Panc1 (cell line): Measurements from ENCODE around the gene HEATR5A. TPM values are rescaled to one million over a fixed set of nuclear protein-coding genes. Genes with fewer than 3 reads are reported as not detected.
A peak's percentile ranks its signal among the peaks of the same experiment; 100 is the strongest.
"Not testable (repeated sequence)": the region's sequence is repeated elsewhere in the genome, so short reads cannot be mapped to it uniquely, and the experiment has no call there.

ENCODE experiments used
- ATAC-seq: fragments of 200-7000 bp; cut with Tn5 transposase; 2 replicates; pipeline ENCODE4 v1.9.1; 2020; ENCODE audit warnings: mild to moderate bottlenecking, moderate library complexity
- BruUV-seq: library from RNA; stranded (reverse); fragments of 400-500 nt; replicated peaks from 2 replicates; lab custom pipeline; 2021; lab: Mats Ljungman, UMichigan
- CTCF ChIA-PET: fragments of 300-600 bp; sonication (Branson Sonifier 250); formaldehyde crosslinking; loops from one replicate; lab custom pipeline; 2022; ENCODE audit warnings: antibody characterized with exemption; lab: Charles Lee
- POLR2A ChIA-PET: fragments of 300-600 bp; sonication (Branson Sonifier 250); formaldehyde crosslinking; loops from one replicate; lab custom pipeline; 2022; ENCODE audit warnings: antibody characterized with exemption; lab: Charles Lee
- DNase-seq: peaks from one replicate; pipeline ENCODE4 v3.0.0-alpha.2; 2010; ENCODE audit warnings: low read depth, low spot score
- H3K27ac ChIP-seq: 2 replicates; pipeline ENCODE4 v1.5.1; 2011; ENCODE audit warnings: mild to moderate bottlenecking, low read length, inconsistent platforms
- H3K27me3 ChIP-seq: fragments of 200-500 bp; sonication (Bioruptor generic); 2 replicates; pipeline ENCODE4 v1.6.0; 2014; ENCODE audit warnings: low read length, inconsistent platforms; ENCODE audit not compliant: control insufficient read depth, insufficient read depth
- H3K36me3 ChIP-seq: fragments of 200-500 bp; sonication (Bioruptor generic); 2 replicates; pipeline ENCODE4 v1.5.1; 2014; ENCODE audit warnings: inconsistent platforms, mild to moderate bottlenecking, low read length, moderate library complexity; ENCODE audit not compliant: control insufficient read depth, insufficient read depth
- H3K4me1 ChIP-seq: 2 replicates; pipeline ENCODE4 v1.5.1; 2011; ENCODE audit warnings: inconsistent platforms, mild to moderate bottlenecking, low read length, moderate library complexity; ENCODE audit not compliant: control insufficient read depth, insufficient read depth
- H3K4me3 ChIP-seq, 2 experiments: 2 replicates each; pipeline ENCODE4 v1.5.1; 2011 to 2012; ENCODE audit warnings: low read depth in 2 of 2, low read length in 2 of 2, mild to moderate bottlenecking in 2 of 2, inconsistent platforms in 1 of 2, moderate library complexity in 1 of 2
- H3K9me3 ChIP-seq: fragments of 200-500 bp; sonication (Bioruptor generic); 2 replicates; pipeline ENCODE4 v1.5.1; 2014; ENCODE audit warnings: low read depth, mild to moderate bottlenecking, inconsistent platforms, low read length, moderate library complexity; ENCODE audit not compliant: control insufficient read depth, insufficient read depth
- POLR2AphosphoS5 ChIP-seq: IDR thresholded peaks from 2 replicates; pipeline ENCODE4 v1.6.1; 2012; ENCODE audit warnings: mild to moderate bottlenecking, low read depth, low read length, moderate library complexity
- SIN3A ChIP-seq: IDR thresholded peaks from 2 replicates; pipeline ENCODE4 v1.6.1; 2012; ENCODE audit warnings: low read depth, mild to moderate bottlenecking, low read length, moderate library complexity, borderline replicate concordance; ENCODE audit not compliant: insufficient read depth
- TCF7L2 ChIP-seq: IDR thresholded peaks from 2 replicates; pipeline ENCODE4 v1.6.1; 2011; ENCODE audit warnings: mild to moderate bottlenecking, low read depth, low read length, inconsistent platforms
- in situ Hi-C: cut with HindIII; loops from 2 replicates; pipeline ENCODE4 v1.10.0; 2016; ENCODE audit warnings: low sequenced_read_pairs, low pct_unique_long_range_greater_than_20kb
- intact Hi-C: fragments of 100-400 bp; cut with micrococcal nuclease; formaldehyde crosslinking; loops from one replicate; pipeline ENCODE4 v1.10.0; 2022; ENCODE audit not compliant: unreplicated experiment
- total RNA-seq: library from RNA; stranded (reverse); gene quantifications from one replicate; pipeline ENCODE4 v1.2.1, GENCODE V29; 2021; ENCODE audit not compliant: unreplicated experiment
- TF ChIP-seq, protein P1 (sequence below): fragments of 450-650 bp; IDR thresholded peaks from 2 replicates; pipeline ENCODE4 v1.5.1; 2017; ENCODE audit warnings: mild to moderate bottlenecking
- TF ChIP-seq, protein P2 (sequence below), 2 experiments: IDR thresholded peaks; 2 replicates each; pipeline ENCODE4 v1.6.1; 2011 to 2012; ENCODE audit warnings: low read depth in 2 of 2, control low read depth in 1 of 2, low read length in 1 of 2, mild to moderate bottlenecking in 1 of 2, moderate library complexity in 1 of 2; ENCODE audit not compliant: insufficient read depth in 1 of 2

Gene HEATR5A
- total RNA-seq, 1 experiment from 2014 or later = 22.0 TPM

DNA sequence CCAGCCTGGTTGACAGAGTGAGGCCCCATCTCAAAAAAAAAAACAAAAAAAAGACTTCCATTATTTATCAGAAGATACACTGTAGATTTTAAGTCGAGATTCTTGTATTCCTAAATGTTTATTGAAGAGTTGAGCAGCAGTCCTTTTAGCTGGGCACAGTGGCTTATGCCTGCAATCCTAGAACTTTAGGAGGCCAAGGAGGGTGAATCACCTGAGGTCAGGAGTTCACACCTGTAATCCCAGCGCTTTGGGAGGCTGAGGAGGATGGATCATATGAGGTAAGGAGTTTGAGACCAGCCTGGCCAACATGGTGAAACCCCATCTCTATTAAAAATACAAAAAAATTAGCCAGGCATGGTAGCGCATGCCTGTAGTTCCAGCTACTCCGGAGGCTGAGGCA is 57.6 kb downstream of the HEATR5A start:
- no peak for ATAC-seq
- no peaks in the 10 kb centered on the region for H3K9me3 ChIP-seq
- H3K36me3 ChIP-seq = no peaks in the 10 kb centered on the region; the same call in 1 of the 2 replicates
- H3K4me3 ChIP-seq = no peak overlapping the region
- intact Hi-C loops = no loop called here
- in situ Hi-C loops = no loop called here
- DNase-seq = no peak
- H3K27me3 ChIP-seq = no peaks in the 10 kb centered on the region
- TF ChIP-seq, protein P1, sequence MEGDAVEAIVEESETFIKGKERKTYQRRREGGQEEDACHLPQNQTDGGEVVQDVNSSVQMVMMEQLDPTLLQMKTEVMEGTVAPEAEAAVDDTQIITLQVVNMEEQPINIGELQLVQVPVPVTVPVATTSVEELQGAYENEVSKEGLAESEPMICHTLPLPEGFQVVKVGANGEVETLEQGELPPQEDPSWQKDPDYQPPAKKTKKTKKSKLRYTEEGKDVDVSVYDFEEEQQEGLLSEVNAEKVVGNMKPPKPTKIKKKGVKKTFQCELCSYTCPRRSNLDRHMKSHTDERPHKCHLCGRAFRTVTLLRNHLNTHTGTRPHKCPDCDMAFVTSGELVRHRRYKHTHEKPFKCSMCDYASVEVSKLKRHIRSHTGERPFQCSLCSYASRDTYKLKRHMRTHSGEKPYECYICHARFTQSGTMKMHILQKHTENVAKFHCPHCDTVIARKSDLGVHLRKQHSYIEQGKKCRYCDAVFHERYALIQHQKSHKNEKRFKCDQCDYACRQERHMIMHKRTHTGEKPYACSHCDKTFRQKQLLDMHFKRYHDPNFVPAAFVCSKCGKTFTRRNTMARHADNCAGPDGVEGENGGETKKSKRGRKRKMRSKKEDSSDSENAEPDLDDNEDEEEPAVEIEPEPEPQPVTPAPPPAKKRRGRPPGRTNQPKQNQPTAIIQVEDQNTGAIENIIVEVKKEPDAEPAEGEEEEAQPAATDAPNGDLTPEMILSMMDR = no peak
- TF ChIP-seq SIN3A (no peak), POLR2AphosphoS5 (no peak), TCF7L2 (no peak)
- TF ChIP-seq, protein P2, sequence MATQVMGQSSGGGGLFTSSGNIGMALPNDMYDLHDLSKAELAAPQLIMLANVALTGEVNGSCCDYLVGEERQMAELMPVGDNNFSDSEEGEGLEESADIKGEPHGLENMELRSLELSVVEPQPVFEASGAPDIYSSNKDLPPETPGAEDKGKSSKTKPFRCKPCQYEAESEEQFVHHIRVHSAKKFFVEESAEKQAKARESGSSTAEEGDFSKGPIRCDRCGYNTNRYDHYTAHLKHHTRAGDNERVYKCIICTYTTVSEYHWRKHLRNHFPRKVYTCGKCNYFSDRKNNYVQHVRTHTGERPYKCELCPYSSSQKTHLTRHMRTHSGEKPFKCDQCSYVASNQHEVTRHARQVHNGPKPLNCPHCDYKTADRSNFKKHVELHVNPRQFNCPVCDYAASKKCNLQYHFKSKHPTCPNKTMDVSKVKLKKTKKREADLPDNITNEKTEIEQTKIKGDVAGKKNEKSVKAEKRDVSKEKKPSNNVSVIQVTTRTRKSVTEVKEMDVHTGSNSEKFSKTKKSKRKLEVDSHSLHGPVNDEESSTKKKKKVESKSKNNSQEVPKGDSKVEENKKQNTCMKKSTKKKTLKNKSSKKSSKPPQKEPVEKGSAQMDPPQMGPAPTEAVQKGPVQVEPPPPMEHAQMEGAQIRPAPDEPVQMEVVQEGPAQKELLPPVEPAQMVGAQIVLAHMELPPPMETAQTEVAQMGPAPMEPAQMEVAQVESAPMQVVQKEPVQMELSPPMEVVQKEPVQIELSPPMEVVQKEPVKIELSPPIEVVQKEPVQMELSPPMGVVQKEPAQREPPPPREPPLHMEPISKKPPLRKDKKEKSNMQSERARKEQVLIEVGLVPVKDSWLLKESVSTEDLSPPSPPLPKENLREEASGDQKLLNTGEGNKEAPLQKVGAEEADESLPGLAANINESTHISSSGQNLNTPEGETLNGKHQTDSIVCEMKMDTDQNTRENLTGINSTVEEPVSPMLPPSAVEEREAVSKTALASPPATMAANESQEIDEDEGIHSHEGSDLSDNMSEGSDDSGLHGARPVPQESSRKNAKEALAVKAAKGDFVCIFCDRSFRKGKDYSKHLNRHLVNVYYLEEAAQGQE (IDR thresholded peaks at IDR 0.05; ENCODE audit: insufficient read depth in 1 of 2, low read depth in 2 of 2, low read length in 1 of 2) = no peak
- H3K4me1 ChIP-seq = no peaks in the 10 kb centered on the region
- no peak overlapping the region for H3K27ac ChIP-seq
- ChIA-PET POLR2A (interaction anchor here (0.6 kb wide), 1 partner anchor 73 kb away, joined by 4 read pairs; no protein-coding TSS in a partner anchor), CTCF (no interaction called here)
- no TSS peak for BruUV-seq

- H3K27ac ChIP-seq, intact Hi-C loops: not testable (repeated sequence)
These were observed 58.6 kb downstream of the HEATR5A start for GRCh38 chr14:31361761-31362160.

DNA sequence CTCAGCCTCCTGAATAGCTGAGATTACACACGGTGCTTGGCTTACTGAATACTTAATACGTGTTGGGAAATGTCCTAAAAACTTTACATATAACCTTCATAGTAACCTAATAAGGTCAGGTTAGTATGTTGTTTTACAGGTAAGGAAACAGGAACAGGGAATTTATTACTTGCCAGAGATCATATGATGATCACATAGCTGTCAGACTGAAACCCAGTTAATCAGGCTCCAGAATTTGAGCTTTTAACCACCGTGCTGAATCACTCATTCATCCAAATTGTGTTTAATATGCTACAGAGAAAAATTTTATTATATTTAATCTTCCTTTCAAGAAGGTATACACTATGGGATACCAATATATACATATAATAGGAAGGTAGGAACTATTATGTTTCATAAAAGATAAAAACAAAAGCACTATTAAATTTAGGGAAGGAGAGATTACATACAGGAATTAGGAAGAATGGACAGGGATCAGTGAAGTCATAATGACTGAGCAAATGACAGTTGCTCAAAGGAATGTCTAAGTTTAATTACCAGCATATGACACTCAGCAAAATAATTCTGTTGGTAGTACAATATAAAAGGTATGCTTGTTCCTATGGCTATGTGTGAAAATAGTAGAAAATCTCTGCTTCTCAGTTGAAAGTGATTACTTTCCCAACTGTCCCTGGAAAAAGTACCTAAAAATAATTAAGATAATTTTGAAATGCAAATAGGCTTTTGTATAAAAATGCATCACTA is 59.3 kb downstream of the HEATR5A start:
- H3K36me3 ChIP-seq = no peaks in the 10 kb centered on the region; the same call in 1 of the 2 replicates
- no peak overlapping the region for H3K4me3 ChIP-seq
- no peaks in the 10 kb centered on the region for H3K27me3 ChIP-seq
- POLR2A ChIA-PET = no interaction called here
- DNase-seq (peak; percentile 35), ATAC-seq (no peak)
- H3K9me3 ChIP-seq = no peaks in the 10 kb centered on the region
- H3K27ac ChIP-seq = no peak overlapping the region
- CTCF ChIA-PET = no interaction called here
- BruUV-seq = no TSS peak
- intact Hi-C loops = no loop called here
- in situ Hi-C loops = no loop called here
- no peaks in the 10 kb centered on the region for H3K4me1 ChIP-seq
- TF ChIP-seq, protein P2 (IDR thresholded peaks at IDR 0.05; ENCODE audit: insufficient read depth in 1 of 2, low read depth in 2 of 2, low read length in 1 of 2) = no peak
- TF ChIP-seq SIN3A = no peak
- TF ChIP-seq, protein P1 = no peak

More at GRCh38 chr14:31361761-31362160, 58.6 kb downstream of the HEATR5A start:
- BruUV-seq, H3K9me3 ChIP-seq, POLR2A ChIA-PET, H3K4me3 ChIP-seq, in situ Hi-C loops, H3K36me3 ChIP-seq, DNase-seq, CTCF ChIA-PET, ATAC-seq, H3K27me3 ChIP-seq, H3K4me1 ChIP-seq: not testable (repeated sequence)
